GM21515 (cell line): ENCODE data around the gene ACTR3C.
"Not testable (repeated sequence)": the region's sequence is repeated elsewhere in the genome, so short reads cannot be mapped to it uniquely, and the experiment has no call there.

Experiments used
- ATAC-seq: cut with Tn5 transposase; IDR thresholded peaks from one replicate; pipeline ENCODE4 v1.9.1; 2021; ENCODE audit not compliant: unreplicated experiment

ACTR3C gene

DNA sequence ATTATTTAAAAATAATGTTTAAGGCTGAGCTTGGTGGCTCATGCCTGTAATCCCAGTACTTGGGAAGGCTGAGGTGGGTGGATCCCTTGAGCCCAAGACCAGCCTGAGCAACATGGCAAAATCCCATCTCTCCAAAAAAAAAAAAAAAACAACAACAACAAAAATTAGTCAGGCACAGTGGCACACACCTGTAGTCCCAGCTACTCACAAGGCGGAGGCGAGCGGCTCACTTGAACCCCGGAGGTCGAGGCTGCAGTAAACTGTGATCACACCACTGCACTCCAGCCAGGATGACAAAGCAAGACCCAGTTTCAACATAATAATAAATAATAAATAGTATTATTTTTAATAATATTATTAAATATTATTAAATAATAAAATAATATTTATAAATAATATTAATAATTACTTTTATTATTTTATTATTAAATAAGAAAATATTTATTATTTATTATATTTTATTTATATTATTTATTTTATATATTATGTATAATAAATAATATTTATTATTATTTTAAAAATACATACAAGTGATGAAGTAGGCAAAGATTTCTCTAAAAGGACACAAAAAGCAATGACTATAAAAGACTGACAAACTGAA, 8.6 kb downstream of the ACTR3C start:
- no peak for ATAC-seq

DNA sequence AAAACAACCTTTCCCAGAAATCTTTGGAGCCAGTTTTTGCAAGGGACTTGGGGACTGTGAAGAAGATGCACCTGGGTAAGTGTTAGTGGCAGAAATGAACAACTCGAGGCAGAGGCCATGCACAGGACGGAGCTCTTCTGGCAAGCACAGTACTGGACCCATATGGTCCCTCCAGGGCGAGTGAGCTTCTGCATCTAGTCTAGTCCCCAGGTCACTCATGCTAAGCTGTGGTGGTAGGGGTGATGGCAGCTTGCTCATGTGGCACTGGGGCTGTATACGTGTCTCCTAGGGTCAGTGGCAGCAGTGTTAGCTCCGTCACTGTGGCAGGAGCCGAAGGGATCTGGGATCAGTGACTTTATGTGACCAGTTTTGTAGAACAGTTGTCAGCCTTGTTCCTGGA, 9.5 kb downstream of the ACTR3C start:
- ATAC-seq, result no peak

DNA sequence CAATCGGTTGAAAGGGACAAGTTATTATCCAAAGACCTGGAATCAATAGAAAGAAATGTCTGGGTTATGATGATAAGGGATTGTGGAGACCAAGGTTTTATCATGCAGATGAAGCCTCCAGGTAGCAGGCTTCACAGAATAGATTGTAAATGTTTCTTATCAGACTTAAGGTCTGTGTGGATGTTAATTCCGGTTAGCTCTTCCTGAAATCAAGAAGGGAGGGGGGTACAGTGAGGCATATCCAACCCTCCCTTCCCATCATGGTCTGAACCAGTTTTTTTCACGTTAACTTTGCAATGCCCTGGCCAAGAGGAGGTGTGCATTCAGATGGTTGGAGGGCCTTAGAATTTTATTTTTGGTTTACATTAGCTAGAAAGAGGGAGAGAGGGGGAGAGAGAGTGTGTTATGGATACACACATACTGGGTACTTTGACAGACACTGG, 10.0 kb downstream of the ACTR3C start:
- ATAC-seq, result no peak

DNA sequence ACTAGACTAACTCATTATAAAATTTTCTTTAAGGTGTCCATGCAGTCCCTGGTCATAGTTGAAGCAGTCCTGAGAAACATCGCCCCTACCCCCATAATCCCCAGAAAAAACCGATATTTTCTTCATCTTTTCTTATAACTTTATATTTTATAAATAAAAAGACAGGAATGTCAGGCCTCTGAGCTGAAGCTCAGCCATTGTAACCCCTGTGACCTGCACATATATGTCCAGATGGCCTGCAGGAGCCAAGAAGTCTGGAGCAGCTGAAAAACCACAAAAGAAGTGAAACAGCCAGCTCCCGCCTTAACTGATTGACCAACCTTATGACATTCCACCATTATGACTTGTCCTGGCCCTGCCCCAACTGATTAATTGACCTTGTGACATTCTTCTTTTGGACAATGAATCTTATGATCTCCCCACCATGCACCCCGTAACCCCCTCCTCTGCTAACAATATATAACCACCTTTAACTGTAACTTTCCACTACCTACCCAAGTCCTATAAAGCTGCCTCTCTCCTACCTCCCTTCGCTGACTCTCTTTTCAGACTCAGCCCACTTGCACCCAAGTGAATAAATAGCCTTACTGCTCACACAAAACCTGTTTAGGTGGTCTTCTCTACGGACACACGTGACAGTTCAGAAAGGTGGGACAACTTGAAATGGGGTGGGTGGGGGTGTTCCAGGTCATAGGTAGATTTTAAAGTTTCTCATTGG, 10.5 kb downstream of the ACTR3C start:
- not testable (repeated sequence) for ATAC-seq

DNA sequence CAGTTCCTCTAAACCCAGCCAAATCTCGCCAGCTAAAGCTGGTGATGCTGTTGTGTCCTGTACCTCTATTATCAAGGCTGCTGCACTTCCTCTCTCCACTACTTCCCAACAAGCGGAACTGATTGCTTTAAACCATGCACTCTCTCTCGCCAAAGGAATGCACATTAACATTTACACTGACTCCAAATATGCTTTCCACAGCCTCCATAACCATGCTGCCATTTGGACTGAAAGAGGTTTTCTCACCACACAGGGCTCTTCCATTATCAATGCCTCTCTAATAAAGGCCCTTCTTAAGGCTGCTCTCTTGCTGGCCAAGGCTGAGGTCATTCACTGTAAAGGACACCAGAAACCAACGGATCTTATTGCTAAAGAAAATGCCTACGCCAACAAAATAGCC, 11.6 kb downstream of the ACTR3C start:
- no peak for ATAC-seq

DNA sequence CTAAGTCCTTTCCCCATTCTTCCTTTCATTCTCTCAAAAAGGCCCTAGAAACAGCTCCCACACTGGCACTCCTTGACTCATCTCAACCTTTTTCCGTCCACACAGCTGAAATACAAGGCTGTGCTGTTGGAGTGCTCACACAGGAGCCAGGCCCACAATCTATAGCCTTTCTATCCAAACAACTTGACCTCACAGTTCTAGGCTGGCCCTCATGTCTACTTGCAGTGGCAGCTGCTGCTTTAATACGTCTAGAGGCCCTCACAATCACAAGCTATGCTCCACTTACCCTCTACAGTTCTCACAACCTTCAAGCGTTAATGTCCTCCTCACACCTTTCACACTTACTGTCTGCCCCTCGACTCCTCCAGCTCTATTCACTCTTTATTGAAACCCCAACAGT, 12.2 kb downstream of the ACTR3C start:
- ATAC-seq, result no peak

DNA sequence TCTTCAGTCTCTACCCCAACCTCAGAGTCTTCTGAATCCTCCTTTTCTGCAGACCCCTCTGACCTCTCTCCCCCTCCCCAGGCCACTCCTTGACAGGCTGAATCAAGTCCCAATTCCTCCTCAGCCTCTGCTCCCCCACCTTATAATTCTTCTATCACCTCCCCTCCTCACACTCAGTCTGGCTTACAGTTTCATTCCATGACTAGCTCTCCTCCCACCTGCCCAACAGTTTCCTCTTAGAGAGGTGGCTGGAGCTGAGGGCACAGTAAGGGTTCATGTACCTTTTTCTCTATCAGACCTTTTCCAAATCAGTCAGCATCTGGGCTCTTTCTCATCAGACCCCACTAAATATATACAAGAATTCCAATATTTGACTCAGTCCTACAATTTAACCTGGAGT, 14.8 kb downstream of the ACTR3C start:
- no peak for ATAC-seq

DNA sequence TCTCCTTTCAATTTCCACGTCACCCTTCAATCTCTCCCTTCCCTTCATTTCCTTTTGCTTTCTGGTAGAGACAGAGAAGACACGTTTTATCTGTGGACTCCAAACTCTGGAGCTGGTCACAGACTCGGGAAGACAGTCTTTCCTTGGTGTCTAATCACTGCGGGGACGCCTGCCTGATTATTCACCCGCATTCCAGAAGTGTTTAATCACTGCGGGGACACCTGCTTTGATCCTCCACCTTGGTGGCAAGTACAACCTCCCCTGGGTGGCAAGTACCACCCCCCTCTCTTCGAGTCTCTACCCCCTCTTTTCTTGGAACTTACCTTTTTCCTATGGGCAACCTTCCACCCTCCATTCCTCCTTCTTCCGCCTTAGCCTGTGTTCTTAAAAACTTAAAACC, 15.4 kb downstream of the ACTR3C start:
- no peak for ATAC-seq

DNA sequence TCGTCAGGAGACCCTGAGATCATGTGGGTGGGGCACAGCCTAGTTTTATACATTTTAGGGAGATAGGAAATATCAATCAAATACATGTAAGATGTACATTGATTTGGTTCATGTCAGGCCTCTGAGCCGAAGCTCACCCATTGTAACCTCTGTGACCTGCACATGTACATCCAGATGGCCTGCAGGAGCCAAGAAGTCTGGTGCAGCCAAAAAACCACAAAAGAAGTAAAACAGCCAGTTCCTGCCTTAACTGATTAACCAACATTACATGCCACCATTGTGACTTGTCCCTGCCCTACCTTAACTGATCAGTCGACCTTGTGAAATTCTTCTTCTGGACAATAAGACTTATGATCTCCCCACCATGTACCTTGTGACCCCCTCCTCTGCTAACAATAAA, 16.2 kb downstream of the ACTR3C start:
- ATAC-seq, result no peak

DNA sequence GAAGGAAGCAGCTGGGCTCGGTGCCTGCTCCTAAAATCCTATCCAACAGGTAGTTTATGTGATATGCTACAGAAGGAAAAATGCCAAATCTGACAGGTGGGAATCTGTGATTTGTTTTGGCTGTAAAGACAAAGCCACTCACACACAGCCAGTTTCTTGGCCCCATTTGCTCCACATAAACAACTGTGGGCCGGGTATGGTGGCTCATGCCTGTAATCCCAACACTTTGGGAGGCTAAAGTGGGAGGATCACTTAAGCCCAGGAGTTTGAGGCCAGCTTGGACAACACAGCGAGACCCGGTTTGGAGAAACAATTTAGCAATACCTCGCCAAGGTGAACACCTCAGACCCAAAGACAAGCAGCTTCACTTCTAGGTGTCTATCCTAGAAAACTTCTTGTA, 17.0 kb downstream of the ACTR3C start:
- not testable (repeated sequence) for ATAC-seq

DNA sequence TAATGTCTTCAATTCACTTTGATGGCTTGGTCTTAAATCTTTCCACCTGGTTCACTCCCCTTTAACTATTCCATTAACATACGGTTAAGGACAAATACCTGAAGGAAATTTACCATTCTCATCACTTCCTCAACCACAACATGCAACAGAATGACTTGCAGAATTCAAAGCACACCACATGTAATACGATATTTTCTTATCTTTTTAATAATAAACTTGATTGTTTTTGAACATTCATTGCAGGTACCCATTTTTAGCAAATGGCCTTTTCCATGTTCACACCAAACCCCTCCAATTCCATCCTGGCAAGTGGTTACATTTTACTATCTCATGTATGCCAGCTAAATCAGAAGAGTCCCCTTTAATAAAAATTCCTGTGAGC, 17.5 kb downstream of the ACTR3C start:
- not testable (repeated sequence) for ATAC-seq

DNA sequence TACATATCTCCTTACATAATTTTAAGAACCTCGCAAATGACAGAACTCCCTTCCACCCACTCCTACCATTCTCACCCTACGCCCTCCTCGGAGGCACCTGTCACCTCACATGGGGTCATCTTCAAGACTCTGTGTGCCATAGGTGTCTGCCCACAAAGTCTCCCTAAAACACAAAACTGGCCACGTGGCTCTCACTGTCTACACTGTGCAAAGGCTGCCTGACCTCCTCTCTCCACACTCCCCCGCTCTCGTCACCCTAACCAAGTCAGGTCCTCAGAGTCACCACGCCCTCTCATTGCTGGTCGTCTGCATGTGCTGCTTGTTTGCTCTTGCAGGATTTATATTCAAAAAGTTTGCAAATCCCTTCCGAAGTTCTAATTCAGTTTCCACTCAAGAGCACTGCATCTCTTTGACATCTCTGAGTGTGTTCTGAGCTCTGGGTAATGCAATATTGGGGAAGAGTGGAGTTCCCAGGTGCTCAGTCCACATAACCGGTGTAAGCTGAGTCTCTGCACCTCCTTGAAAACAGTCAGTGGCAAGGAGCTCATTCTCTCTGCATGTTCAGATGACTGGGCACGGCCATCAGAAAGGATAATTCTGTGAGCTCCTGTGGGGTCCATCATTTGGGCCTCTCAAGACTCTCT, 18.0 kb downstream of the ACTR3C start:
- not testable (repeated sequence) for ATAC-seq

DNA sequence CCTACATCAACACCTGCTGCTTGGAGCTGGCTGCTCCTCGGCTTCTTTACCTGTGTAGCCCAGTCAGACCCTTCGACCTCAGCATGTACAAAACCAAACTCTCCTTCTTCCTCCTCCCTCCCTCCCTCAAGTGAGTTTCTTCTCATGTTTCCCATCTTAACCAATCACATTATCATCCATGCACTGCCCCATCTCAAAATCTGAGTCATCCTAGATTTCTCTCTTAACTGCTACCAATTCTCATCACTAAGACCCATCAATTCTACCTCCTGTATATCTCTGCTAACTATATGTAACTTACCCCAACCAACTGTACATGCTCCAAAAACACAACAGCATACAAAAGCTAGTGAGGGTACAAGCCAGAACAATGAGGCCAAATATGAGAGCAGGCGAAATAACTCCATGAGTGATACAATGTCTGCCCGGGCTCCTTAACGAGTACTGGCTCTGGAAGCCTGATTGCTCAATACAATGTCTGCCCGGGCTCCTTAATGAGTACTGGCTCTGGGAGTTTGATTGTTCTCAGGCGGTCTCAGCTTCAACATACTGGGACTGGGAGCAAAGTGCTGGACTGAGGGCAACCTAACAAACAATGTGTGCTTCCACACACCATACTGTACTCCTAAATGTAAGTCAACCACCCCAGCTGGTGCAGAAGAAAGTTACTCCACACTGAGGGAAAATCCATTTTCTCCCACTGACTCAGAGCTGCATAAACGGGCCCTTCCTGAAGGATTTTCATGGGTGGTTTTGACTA, 18.7 kb downstream of the ACTR3C start:
- ATAC-seq, result not testable (repeated sequence)

DNA sequence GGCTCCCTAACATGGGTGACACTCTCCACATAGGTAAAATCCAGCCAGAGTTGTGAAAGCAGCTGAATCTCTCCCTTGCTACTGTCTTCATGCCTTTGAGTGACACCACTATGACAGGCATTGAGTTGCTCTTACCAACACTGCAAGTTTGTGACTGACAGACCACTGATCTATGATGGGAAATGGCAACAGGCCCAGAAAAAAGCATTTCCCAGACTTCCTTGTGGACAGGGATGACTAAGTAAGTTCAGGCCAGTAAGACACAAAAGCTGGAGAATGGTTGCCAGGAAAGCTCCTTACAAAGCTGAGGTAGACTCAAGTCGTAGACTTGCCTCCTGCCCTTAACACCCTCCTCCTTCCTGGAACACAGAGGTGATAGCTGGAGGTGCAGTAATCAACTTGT, 20.4 kb downstream of the ACTR3C start:
- not testable (repeated sequence) for ATAC-seq

DNA sequence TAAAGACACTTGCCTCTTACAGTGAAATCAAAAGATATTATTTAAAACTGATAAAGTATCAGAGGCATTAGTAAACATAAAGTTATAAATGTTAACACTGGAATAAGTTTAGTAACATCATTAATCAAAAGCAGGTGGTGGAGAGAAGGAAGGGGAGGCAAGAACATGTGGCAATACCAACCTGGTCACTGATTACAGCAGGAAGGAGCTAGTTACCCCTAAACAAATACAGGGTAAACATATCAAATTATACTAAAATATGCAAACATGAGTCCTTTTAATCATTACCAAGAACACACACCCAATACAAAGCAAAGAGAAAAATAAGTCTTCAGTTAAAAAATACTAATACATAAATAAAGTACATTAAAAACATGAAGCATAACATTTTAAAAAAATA, 25.4 kb downstream of the ACTR3C start:
- not testable (repeated sequence) for ATAC-seq

DNA sequence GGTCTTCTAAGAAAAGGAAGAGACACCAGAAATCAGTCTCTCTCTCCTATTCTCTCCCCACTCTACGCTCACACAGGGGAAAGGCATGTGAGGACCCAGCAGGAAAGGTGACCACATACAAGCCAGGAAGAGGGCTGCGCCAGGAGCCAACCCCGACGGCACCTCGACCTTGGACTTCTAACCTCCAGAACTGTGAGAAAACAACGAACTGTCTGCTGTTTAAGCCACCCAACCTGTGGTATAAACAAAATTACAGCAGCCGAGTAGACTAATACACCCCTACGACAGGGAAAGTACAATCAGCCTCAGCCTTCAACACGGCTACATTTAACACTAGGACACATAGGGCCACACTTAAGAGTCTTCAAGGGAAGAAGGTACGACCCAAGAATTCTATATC, 26.5 kb downstream of the ACTR3C start:
- not testable (repeated sequence) for ATAC-seq

DNA sequence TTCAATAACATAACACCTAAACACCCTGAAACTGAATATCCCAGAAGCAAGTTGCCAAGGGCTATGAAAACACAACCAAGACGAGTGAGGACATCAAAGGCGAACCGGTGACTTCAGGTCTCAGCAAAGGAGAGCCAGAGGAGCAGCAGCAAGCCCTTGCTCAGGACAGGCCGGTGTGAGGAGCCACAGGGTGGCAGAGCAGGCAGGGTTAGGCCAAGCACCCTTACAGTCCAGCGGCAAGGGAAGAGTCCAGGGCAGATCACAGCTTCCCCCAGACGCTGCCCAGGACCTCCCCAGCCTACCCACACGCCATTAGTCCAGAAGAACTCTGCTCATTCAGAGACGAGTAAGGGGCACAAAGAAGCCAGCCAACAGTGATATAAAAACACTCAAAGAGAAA, 27.7 kb downstream of the ACTR3C start:
- ATAC-seq, result not testable (repeated sequence)

DNA sequence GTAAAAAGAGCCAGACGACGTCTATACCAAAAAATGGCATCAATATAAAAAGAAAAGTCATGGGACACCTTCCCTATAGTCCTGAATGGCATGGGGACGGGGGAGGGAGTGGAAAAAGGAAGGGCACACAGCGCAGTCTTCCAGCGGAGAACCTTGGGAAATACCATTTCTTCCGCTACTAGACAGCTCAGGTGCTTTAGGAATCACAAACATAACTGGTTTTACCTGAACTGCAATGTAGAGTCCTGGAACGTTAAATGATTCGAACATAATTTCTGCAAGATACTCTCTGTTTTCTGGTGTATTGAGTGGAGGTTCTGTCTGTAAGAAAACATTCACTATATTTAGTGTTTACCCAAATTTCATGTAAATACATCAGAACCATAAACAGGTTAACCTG, 28.3 kb downstream of the ACTR3C start:
- ATAC-seq, result not testable (repeated sequence)

DNA sequence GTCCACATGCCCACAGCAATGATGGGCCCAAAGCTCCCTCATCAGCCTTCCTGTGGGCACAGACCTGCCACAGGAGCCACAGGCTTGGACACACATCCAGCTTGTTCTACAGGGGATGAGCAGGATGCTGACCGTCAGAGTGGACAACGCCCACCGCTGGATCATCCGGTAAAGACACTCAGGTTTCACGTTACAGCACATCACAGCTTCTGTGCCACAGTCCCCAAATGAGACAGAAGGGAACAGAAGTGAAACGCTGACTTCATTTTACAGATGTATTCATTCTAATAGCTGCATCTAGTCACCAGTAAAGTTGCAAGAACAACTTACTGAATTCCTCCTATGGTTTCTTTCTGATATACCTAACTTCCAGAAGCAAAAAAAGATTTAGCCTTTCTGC, 33.0 kb downstream of the ACTR3C start:
- not testable (repeated sequence) for ATAC-seq

DNA sequence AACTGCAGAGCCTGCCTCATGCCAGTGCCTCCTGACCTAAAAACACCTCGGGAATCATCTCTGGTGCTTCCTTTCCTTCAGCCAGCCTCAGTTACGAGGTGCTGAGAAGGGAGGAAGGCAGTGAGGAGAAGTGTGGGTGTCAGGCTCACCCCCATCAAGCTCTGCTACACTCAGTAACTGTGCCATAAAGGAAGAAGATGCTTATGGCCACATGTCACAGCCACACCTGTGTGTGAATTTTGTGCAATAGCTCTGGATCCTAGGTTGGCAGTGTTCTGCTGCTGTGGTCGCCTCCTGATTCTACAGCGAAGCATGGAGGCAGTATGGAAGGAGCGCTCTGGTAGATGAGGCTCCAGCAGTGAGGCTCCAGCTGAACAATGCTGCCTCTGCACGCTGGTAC, 34.5 kb downstream of the ACTR3C start:
- ATAC-seq, result not testable (repeated sequence)

DNA sequence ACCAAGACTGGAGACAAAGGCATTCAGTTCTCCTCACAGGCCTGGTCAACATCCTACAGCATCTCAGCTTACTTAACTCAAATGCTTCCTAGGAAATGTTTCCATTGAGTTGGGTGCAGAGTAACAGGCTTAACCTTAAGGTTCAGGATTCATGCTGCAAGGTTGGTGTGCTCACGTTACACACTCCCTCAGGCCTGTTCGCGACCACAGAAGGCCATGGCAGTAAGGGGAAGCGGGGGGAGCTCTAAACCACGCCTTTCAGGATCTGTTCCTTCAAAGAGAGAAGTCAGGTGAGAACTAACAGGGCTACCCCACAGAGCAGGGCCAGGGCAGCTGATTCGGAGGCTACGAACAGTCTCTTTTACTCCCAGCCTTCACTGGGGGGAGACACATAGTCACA, 35.5 kb downstream of the ACTR3C start:
- ATAC-seq, result not testable (repeated sequence)
